K562 (cell line): Measurements from ENCODE around the gene NCOA3. TPM values are rescaled to one million over a fixed set of nuclear protein-coding genes. Genes with fewer than 3 reads are reported as not detected.

ENCODE experiments used
- ATAC-seq: fragments of 200-7000 bp; cut with Tn5 transposase; 3 replicates; pipeline ENCODE4 v1.9.1; 2020; ENCODE audit warnings: moderate library complexity
- BruUV-seq: library from RNA; stranded (reverse); fragments of 400-500 nt; replicated peaks from 2 replicates; lab custom pipeline; 2021; lab: Mats Ljungman, UMichigan
- CTCF ChIA-PET: fragments of 300-600 bp; formaldehyde crosslinking; extraction: SDS; loops from one replicate; lab custom pipeline; 2021; ENCODE audit warnings: low intra/inter-chr PET ratio; lab: Yijun Ruan, JAX
- POLR2A ChIA-PET: fragments of 300-600, 350-650 bp; sonication (Branson Sonifier 250); formaldehyde crosslinking; extraction: SDS; loops from one replicate; lab custom pipeline; 2021; ENCODE audit warnings: antibody characterized with exemption, inconsistent platforms; lab: Yijun Ruan, JAX
- DNase-seq, 4 experiments: peaks; one replicate each; pipeline versions ENCODE4 v3.0.0 to v3.0.0-alpha.2; 2011 to 2018; ENCODE audit warnings: low spot score in 3 of 4, mixed read lengths in 3 of 4; ENCODE audit errors: extremely low read depth in 1 of 4
- FAIRE-seq: peaks from 2 replicates; lab custom pipeline; 2011; peaks lifted over from hg19 to GRCh38; lab: Jason Lieb, UNC
- H2AFZ ChIP-seq: 2 replicates; pipeline ENCODE4 v1.6.0; 2011; ENCODE audit warnings: low read depth, low read length, control low read depth, inconsistent platforms
- H3K27ac ChIP-seq: fragments of 200-600 bp; 3 replicates; pipeline ENCODE4 v1.8.0; 2011; ENCODE audit warnings: low read depth, mild to moderate bottlenecking, control low read depth, inconsistent platforms, low read length, moderate library complexity, mixed read lengths; ENCODE audit errors: extremely low read depth
- H3K27me3 ChIP-seq, 2 experiments: fragments of 300-600 bp in 1 of 2; 2 replicates in 1 of 2; 3 replicates in 1 of 2; pipeline versions ENCODE4 v1.6.0 to v1.8.0; 2011; ENCODE audit warnings: inconsistent platforms in 2 of 2, low read length in 2 of 2, mild to moderate bottlenecking in 1 of 2, mixed read lengths in 1 of 2, moderate library complexity in 1 of 2; ENCODE audit not compliant: control insufficient read depth in 2 of 2, insufficient read depth in 2 of 2
- H3K36me3 ChIP-seq: fragments of 300-600 bp; 3 replicates; pipeline ENCODE4 v1.8.0; 2011; ENCODE audit warnings: mild to moderate bottlenecking, low read length, inconsistent platforms; ENCODE audit not compliant: control insufficient read depth, insufficient read depth
- H3K4me1 ChIP-seq, 2 experiments: fragments of 200-600 bp in 1 of 2; replicated peaks in 1 of 2; 2 replicates in 1 of 2; 3 replicates in 1 of 2; pipeline versions ENCODE4 v1.5.1 to v1.8.0; 2011; ENCODE audit warnings: inconsistent platforms in 2 of 2, low read length in 2 of 2, mild to moderate bottlenecking in 1 of 2, mixed read lengths in 1 of 2, moderate library complexity in 1 of 2; ENCODE audit not compliant: control insufficient read depth in 2 of 2, insufficient read depth in 2 of 2
- H3K4me2 ChIP-seq: 2 replicates; pipeline ENCODE4 v1.6.1; 2011; ENCODE audit warnings: low read length, control low read depth, inconsistent platforms, mixed read lengths; ENCODE audit not compliant: insufficient read depth
- H3K4me3 ChIP-seq: fragments of 200-600 bp; sonication (generic), shearing (Covaris generic); 2 replicates; pipeline ENCODE4 v1.5.1; 2016; ENCODE audit warnings: control low read depth, inconsistent platforms
- H3K79me2 ChIP-seq: fragments of 200-600 bp; 3 replicates; pipeline ENCODE4 v1.8.0; 2011; ENCODE audit warnings: low read length, inconsistent platforms; ENCODE audit not compliant: control insufficient read depth, insufficient read depth
- H3K9ac ChIP-seq, 2 experiments: 2 replicates each; pipeline versions ENCODE4 v1.6.0 to v1.6.1; 2011; ENCODE audit warnings: low read depth in 2 of 2, low read length in 2 of 2, control low read depth in 1 of 2, inconsistent platforms in 1 of 2, mild to moderate bottlenecking in 1 of 2, mixed read lengths in 1 of 2; ENCODE audit not compliant: insufficient read depth in 1 of 2
- H3K9me1 ChIP-seq: one replicate; pipeline ENCODE4 v1.6.0; 2011; ENCODE audit warnings: inconsistent platforms, mild to moderate bottlenecking, low read length, moderate library complexity; ENCODE audit not compliant: control insufficient read depth, insufficient read depth
- H3K9me3 ChIP-seq: replicated peaks from 2 replicates; pipeline ENCODE4 v1.5.1; 2011; ENCODE audit warnings: low read depth, low read length, inconsistent platforms; ENCODE audit not compliant: control insufficient read depth, insufficient read depth
- H4K20me1 ChIP-seq: replicated peaks from 2 replicates; pipeline ENCODE4 v1.6.1; 2011; ENCODE audit warnings: low read length, inconsistent platforms, mixed read lengths; ENCODE audit not compliant: control insufficient read depth, insufficient read depth
- NR2C2 ChIP-seq, 2 experiments: fragments of 200-800 bp in 1 of 2; sonication (Bioruptor generic) in 1 of 2; sonication (generic) in 1 of 2; formaldehyde crosslinking in 1 of 2; IDR thresholded peaks; 2 replicates each; pipeline versions ENCODE4 v1.6.1 to v1.8.0; 2016 to 2022; ENCODE audit warnings: mild to moderate bottlenecking in 1 of 2, missing compliant biosample characterization in 1 of 2, missing genetic modification characterization in 1 of 2, missing genetic modification reagents in 1 of 2
- THRB ChIP-seq: fragments of 450-650 bp; formaldehyde crosslinking; conservative IDR thresholded peaks from 2 replicates; pipeline ENCODE4 v1.4.0; 2022; ENCODE audit warnings: mild to moderate bottlenecking, missing genetic modification characterization
- TRIM24 ChIP-seq, 2 experiments: fragments of 450-650 bp; IDR thresholded peaks; 2 replicates each; pipeline ENCODE4 v1.6.1; 2016
- ZBTB11 ChIP-seq, 3 experiments: fragments of 200-800 bp in 1 of 3; fragments of 250-450 bp in 1 of 3; fragments of 450-650 bp in 1 of 3; sonication (Bioruptor Pico) in 1 of 3; sonication (Bioruptor generic) in 1 of 3; formaldehyde crosslinking in 1 of 3; IDR thresholded peaks; 2 replicates each; pipeline versions ENCODE4 v1.6.1 to v1.8.0; 2016 to 2022; ENCODE audit warnings: mild to moderate bottlenecking in 2 of 3, missing genetic modification characterization in 2 of 3, missing compliant biosample characterization in 1 of 3, moderate library complexity in 1 of 3
- ZBTB26 ChIP-seq: fragments of 450-650 bp; formaldehyde crosslinking; IDR thresholded peaks from 2 replicates; pipeline ENCODE4 v1.4.0; 2022; ENCODE audit warnings: missing genetic modification characterization
- WGBS: fragments of 100-300 bp; shearing (Covaris generic); methylation state at CpG from one replicate; pipeline ENCODE4 v1.1.6; 2016; ENCODE audit warnings: low coverage, mixed read lengths; ENCODE audit not compliant: insufficient coverage; ENCODE audit errors: missing lambda C conversion rate; 5-methylcytosine and 5-hydroxymethylcytosine counted together
- in situ Hi-C: fragments of 300-500 bp; cut with MboI; formaldehyde crosslinking; loops from 4 replicates; pipeline ENCODE4 v1.15.0; 2018; ENCODE audit warnings: inconsistent platforms, mixed read lengths
- intact Hi-C: fragments of 100-400 bp; cut with micrococcal nuclease; formaldehyde crosslinking; loops from 2 replicates; pipeline ENCODE4 v1.14.2; 2022
- polyA plus RNA-seq, 8 experiments: library from polyadenylated mRNA; depleted of rRNA in 4 of 8; stranded (reverse) in 5 of 8; unstranded in 3 of 8; fragments of >200 nt; fragmentation: Nextera tagmentation in 2 of 8; fragmentation: Illumina TruSeq in 1 of 8; extraction: Ambion mirVana in 2 of 8; extraction: Trizol in 1 of 8; gene quantifications; 2 replicates each; pipeline versions ENCODE4 v1.2.1 to v1.2.3, GENCODE V29; 2011 to 2014; ENCODE audit warnings: inconsistent platforms in 1 of 8, missing spikeins in 1 of 8
- total RNA-seq, 7 experiments: library from RNA; depleted of rRNA in 6 of 7; stranded (reverse); fragments of >200 nt in 6 of 7; fragmentation: Illumina TruSeq in 2 of 7; extraction: Trizol in 2 of 7; gene quantifications; 2 replicates each; pipeline versions ENCODE4 v1.2.1 to v1.2.3, GENCODE V29; 2011 to 2021; ENCODE audit warnings: low replicate concordance in 1 of 7

Gene NCOA3
- total and polyA plus RNA-seq, 9 of the 15 experiments (the other 6 are each of a cell fraction or from before 2014, with no cell fraction given), result 3.2 to 24.3 (median 14.4) TPM

- TF ChIP-seq THRB (no peak), NR2C2 (CRISPR knock-in tag; IDR thresholded peaks at IDR 0.05) (no peak), NR2C2 (tag; IDR thresholded peaks at IDR 0.05) (no peak), ZBTB11 (CRISPR knock-in tag; IDR thresholded peaks at IDR 0.05) (peak in 1 of 3 experiments; percentile 83; a peak in 2 of 6 replicates), ZBTB26 (CRISPR knock-in tag) (no peak), TRIM24 (IDR thresholded peaks at IDR 0.05) (no peak)
- DNase-seq (no peak), FAIRE-seq (no peak), ATAC-seq (no peak)
- H3K4me1 ChIP-seq, result peaks cover 6 to 7% of the 10 kb centered on the region in 2 experiments; a peak in 4 of 5 replicates
- intact Hi-C loops (no loop called here), in situ Hi-C loops (no loop called here)
- H3K27ac ChIP-seq, result no peak overlapping the region
- H3K4me2 ChIP-seq, result no peak overlapping the region
- ChIA-PET POLR2A (interaction anchor here (0.6 to 1.2 kb wide), 2 partner anchors 11 to 17 kb away, joined by 3 to 6 read pairs; no protein-coding TSS in a partner anchor), CTCF (no interaction called here)
- no peaks in the 10 kb centered on the region for H3K27me3 ChIP-seq
- H3K9ac ChIP-seq, result no peak overlapping the region; a peak in 1 of 4 replicates
- H3K36me3 ChIP-seq, result no peaks in the 10 kb centered on the region
- H3K79me2 ChIP-seq, result no peaks in the 10 kb centered on the region
- BruUV-seq, result no TSS peak
- H3K9me3 ChIP-seq, result no peaks in the 10 kb centered on the region
- H3K9me1 ChIP-seq, result no peaks in the 10 kb centered on the region
- no peaks in the 10 kb centered on the region for H4K20me1 ChIP-seq
- no peak overlapping the region for H2AFZ ChIP-seq
- no peak overlapping the region for H3K4me3 ChIP-seq
- 72% methylated on average over 8 of the region's 8 CpGs for WGBS
Measured at GRCh38 chr20:47456041-47456537, 45.6 kb upstream of the NCOA3 start.
